Adipocyte (in vitro differentiated cells): ENCODE measurements around the gene DLGAP4.

Experiments used
- DNase-seq: peaks from one replicate; pipeline ENCODE4 v3.0.0-alpha.2; 2015; ENCODE audit warnings: low read depth
- H3K27me3 ChIP-seq: replicated peaks from 2 replicates; pipeline ENCODE4 v1.7.0; 2013; ENCODE audit warnings: mild to moderate bottlenecking, low read length, moderate library complexity; ENCODE audit not compliant: control insufficient read depth, insufficient read depth
- H3K36me3 ChIP-seq: 2 replicates; pipeline ENCODE4 v1.7.0; 2013; ENCODE audit warnings: low read length, mild to moderate bottlenecking, moderate library complexity; ENCODE audit not compliant: control insufficient read depth, insufficient read depth, severe bottlenecking
- H3K4me1 ChIP-seq: 2 replicates; pipeline ENCODE4 v1.7.0; 2013; ENCODE audit warnings: mild to moderate bottlenecking, low read length, moderate library complexity; ENCODE audit not compliant: control insufficient read depth, insufficient read depth
- H3K4me3 ChIP-seq: 2 replicates; pipeline ENCODE4 v1.7.0; 2013; ENCODE audit warnings: mild to moderate bottlenecking, low read length, moderate library complexity
- H3K9ac ChIP-seq: 2 replicates; pipeline ENCODE4 v1.7.0; 2013; ENCODE audit warnings: mild to moderate bottlenecking, low read length, moderate library complexity
- H3K9me3 ChIP-seq: 2 replicates; pipeline ENCODE4 v1.7.0; 2013; ENCODE audit warnings: mild to moderate bottlenecking, low read length, moderate library complexity; ENCODE audit not compliant: control insufficient read depth

The DLGAP4 gene

DNA sequence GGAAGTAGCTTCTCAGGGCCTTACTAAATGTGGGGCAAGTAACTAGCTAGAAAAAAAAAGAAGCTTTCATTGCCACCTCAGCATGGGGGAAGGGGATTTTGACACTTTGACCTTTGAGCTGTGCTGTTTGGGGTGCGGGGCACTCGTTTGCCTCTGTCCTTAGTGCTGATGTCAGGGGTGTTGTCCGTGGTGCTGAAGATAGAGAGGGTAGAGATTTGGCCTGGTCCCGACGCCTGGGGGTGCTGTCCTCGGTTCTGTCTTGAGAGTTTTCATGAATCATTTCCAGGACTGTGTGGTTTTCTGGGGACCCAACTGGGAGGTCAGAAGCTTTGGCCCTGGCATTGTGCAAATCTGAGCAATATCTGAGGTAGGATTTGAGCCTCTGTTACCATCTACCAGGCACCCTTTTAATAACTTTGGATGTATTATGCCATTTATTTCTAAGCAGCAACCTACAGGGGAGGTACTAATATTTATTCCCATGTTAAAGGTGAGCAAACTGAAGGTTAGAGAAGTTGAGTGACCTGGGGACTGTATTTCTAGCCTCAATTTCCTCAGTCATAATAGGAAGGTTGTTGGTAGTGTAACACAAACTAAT, 78.0 kb downstream of the DLGAP4 start:
- H3K36me3 ChIP-seq: no peaks in the 10 kb centered on the region
- no peaks in the 10 kb centered on the region for H3K4me1 ChIP-seq
- peak; percentile 46 for DNase-seq
- no peak overlapping the region for H3K9ac ChIP-seq
- peaks cover 58% of the 10 kb centered on the region for H3K27me3 ChIP-seq
- H3K9me3 ChIP-seq: peaks cover 10% of the 10 kb centered on the region
- no peak overlapping the region for H3K4me3 ChIP-seq

DNA sequence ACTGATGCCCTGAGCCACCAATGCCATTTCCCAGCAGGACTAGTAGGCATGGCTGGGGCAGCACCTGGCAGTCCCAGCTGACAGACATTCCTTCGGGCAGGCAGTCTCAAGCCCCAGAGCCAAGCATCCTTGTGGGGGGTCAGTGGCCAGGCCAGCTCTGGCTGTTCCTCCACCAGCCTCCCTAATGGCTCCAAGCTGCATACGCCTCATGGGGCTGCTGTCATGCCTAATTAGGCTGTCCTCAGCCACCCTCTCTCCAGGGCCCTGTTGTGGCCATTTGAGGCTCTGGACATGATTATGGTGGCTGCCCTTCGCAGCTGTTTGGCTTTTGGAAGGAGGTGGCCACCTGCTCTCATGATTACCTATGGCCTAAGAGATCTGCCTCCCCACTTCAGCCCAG, 79.4 kb downstream of the DLGAP4 start:
- Histone ChIP-seq H3K27me3 (peaks cover 64% of the 10 kb centered on the region), H3K9me3 (peaks cover 10% of the 10 kb centered on the region), H3K36me3 (no peaks in the 10 kb centered on the region), H3K4me3 (no peak overlapping the region), H3K4me1 (no peaks in the 10 kb centered on the region), H3K9ac (no peak overlapping the region)
- DNase-seq: no peak

DNA sequence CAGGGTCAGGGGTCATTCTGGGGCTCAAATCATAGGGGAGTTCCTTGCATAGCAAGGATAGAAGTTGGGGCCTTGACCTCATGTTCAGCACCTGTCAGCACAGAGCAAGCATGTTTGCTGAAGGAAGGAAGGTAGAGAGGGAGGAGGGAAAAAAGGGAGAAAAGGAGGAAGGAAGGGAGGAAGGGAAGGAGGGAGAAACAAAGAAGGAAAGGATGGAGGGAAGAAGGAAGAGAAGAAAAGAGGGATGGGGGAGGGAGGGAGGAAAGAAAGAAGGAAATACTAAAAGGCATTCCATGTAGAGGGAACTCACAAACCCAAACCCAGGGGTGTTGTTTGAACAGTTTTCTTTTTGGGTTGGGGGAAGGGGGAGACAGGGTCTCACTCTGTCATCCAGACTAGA, 80.1 kb downstream of the DLGAP4 start:
- no peak for DNase-seq
- Histone ChIP-seq H3K36me3 (no peaks in the 10 kb centered on the region), H3K9ac (no peak overlapping the region), H3K4me1 (no peaks in the 10 kb centered on the region), H3K9me3 (peaks cover 2% of the 10 kb centered on the region), H3K27me3 (peaks cover 62% of the 10 kb centered on the region), H3K4me3 (no peak overlapping the region)

DNA sequence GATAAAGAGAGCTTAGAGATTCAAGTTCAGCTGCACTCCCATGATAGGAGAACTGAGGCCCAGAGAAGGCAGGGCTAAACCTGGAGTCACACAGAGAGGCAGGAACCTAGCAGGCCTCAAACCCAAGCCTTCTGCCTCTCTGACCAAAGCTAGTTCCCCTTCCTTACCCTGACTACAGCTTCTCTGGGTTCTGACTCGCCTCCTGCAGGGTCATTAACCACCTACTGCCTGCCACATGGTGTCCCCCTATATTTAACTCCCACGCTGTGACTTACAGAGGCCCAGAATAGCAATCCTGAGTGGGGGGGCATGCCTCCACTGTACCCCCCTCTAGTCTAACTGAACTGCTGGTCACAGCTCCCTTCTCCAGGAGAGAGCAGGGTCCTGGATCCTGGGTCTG, 84.1 kb downstream of the DLGAP4 start:
- Histone ChIP-seq H3K4me3 (no peak overlapping the region), H3K36me3 (no peaks in the 10 kb centered on the region), H3K9ac (no peak overlapping the region), H3K27me3 (peaks cover 66% of the 10 kb centered on the region), H3K9me3 (no peaks in the 10 kb centered on the region), H3K4me1 (no peaks in the 10 kb centered on the region)
- no peak for DNase-seq

DNA sequence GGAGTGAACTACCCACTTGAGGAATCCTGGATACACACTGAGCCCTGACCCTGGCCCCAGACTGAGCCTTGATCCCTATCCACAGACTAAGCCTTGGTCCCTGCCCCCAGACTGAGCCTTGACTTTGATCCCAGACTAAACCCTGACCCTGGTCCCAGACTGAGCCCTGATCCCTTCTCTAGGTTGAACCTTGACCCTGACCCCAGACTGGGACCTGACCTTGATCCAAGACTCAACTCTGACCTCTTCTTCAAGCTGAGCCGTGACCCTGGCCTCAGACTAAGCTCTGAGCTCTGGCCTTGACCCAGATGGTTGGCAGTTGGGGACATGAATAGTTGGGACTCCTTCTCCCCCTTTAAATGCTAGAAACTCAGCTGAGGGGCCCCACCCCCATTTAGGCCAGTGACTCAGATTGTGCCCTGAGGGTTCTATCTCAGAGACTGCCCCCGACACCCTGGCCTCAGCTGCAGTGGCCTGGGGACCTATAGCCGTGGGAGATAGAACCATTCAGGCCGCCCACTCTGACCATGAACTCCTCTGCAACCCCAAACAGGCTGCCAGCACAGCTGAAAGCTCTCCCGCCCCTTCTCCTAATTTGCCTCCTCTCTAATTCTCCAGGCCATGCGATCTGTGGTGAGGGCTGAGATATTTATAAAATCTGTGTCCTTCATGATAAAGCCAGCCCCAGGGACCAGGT, 84.7 kb downstream of the DLGAP4 start:
- Histone ChIP-seq H3K4me3 (no peak overlapping the region), H3K27me3 (peaks cover 60% of the 10 kb centered on the region), H3K9ac (no peak overlapping the region), H3K9me3 (no peaks in the 10 kb centered on the region), H3K36me3 (no peaks in the 10 kb centered on the region), H3K4me1 (no peaks in the 10 kb centered on the region)
- DNase-seq: no peak

DNA sequence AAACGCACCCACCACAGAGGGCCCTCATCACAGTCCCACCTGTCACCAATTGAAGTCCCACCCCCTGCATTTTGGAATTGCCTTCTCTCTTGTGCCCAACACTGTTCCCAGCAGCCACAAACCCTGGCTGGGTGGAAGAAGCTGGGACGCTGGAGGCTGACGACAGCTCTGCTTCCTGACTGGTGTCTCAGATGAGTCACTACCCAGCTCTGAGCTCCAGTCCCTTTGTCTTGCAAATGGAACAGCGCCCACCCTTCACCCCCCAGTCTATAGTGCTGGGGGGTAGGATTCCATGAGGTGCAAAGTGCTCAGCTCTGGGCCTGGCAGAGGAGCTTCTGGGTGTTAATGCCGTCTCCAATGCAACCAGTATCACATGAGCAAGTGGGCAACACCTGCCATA, 85.3 kb downstream of the DLGAP4 start:
- Histone ChIP-seq H3K9ac (no peak overlapping the region), H3K36me3 (no peaks in the 10 kb centered on the region), H3K4me1 (no peaks in the 10 kb centered on the region), H3K9me3 (no peaks in the 10 kb centered on the region), H3K4me3 (no peak overlapping the region), H3K27me3 (peaks cover 56% of the 10 kb centered on the region)
- peak; percentile 11 for DNase-seq

DNA sequence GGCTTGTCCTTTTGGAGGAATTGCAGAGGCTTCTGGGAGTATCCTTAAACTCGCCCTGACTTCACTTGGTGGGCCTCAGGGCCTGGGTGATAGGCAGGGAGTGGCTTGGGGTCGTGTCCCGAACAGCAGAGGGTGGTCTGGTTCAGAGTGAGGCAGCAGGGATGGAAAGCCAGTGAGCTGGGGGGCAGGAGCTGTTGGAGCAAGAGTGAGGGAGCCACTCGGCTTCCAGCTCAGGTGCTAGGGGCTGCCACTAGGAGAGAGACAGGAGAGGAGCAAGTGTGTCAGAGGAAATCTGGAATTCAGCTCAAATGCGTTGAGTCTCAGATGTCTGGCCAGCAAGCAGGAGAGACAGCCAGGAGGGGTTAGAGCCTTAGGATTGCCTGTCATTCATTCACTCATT, 85.8 kb downstream of the DLGAP4 start:
- peaks cover 61% of the 10 kb centered on the region for H3K27me3 ChIP-seq
- H3K9ac ChIP-seq: no peak overlapping the region
- no peaks in the 10 kb centered on the region for H3K4me1 ChIP-seq
- no peaks in the 10 kb centered on the region for H3K9me3 ChIP-seq
- H3K36me3 ChIP-seq: no peaks in the 10 kb centered on the region
- DNase-seq: no peak
- H3K4me3 ChIP-seq: no peak overlapping the region

DNA sequence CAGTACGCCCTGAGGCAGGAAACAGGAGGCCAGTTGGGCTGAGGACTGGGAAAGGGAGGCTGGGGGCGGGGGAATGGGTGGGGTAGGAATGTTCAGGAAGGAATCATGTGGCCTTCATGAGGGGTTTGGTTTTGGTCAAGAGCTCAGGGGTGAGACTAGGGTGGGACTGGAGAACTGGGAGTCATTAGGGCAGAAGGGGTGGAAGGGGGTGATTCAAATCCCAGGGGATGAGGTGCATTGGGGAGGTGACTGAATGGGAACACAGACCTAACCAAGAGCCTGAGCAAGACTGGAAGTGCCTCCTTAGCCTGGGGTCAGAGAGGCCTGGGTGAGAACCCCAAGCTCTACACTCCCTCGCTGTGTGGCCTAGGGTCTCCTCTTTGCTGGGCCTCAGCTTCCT, 86.8 kb downstream of the DLGAP4 start:
- Histone ChIP-seq H3K4me1 (no peaks in the 10 kb centered on the region), H3K27me3 (peaks cover 60% of the 10 kb centered on the region), H3K9me3 (no peaks in the 10 kb centered on the region), H3K36me3 (no peaks in the 10 kb centered on the region), H3K9ac (no peak overlapping the region), H3K4me3 (no peak overlapping the region)
- DNase-seq: no peak

DNA sequence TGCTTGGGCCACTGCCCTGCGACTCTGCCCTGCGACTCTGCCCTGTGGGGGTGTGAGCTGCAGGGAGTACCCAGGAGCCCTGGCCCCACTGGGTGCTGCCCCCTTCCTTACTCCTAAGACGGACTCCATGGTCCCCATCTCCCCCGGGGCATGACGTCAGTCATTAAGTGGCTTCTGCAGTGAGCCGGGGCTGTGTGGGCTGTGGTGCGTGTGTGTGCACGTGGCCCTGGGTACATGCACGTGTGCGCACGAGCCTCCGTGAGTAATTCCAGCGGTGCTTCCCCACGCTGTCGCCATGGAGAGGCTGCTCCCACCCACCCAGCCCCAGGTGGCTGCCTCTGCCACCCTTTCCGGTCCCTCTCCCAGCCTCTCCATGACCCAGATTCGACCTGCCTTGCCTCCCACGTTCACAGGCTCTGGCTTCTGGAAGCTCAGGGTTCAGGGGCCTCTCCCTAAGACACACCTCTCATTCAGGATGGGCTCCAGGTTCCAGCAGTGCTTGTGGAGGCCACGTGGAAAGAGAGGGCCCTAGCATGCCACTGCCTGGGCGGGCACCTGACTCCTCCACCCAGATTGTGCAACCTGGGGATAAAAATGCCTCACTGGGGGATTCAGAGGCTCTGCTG, 88.3 kb downstream of the DLGAP4 start:
- DNase-seq: no peak
- Histone ChIP-seq H3K4me1 (no peaks in the 10 kb centered on the region), H3K36me3 (no peaks in the 10 kb centered on the region), H3K27me3 (peaks cover 59% of the 10 kb centered on the region), H3K9me3 (no peaks in the 10 kb centered on the region), H3K4me3 (no peak overlapping the region), H3K9ac (no peak overlapping the region)

DNA sequence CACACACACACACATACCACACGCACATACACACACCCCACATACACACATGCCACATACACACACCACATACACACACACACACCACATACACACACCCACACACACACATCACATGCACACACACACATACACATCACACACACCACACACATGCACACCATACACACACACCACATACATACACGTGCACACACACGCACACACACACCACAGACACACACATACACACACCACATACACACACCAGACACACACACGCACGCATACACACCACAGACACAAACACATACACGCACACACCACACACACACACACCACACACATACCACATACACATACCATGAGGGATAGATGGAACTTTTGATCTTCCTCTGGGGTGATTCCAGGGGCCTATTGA, 90.2 kb downstream of the DLGAP4 start:
- no peak overlapping the region for H3K9ac ChIP-seq
- H3K27me3 ChIP-seq: peaks cover 49% of the 10 kb centered on the region
- no peaks in the 10 kb centered on the region for H3K36me3 ChIP-seq
- DNase-seq: no peak
- H3K4me1 ChIP-seq: peaks cover 5% of the 10 kb centered on the region
- no peak overlapping the region for H3K4me3 ChIP-seq
- H3K9me3 ChIP-seq: no peaks in the 10 kb centered on the region

DNA sequence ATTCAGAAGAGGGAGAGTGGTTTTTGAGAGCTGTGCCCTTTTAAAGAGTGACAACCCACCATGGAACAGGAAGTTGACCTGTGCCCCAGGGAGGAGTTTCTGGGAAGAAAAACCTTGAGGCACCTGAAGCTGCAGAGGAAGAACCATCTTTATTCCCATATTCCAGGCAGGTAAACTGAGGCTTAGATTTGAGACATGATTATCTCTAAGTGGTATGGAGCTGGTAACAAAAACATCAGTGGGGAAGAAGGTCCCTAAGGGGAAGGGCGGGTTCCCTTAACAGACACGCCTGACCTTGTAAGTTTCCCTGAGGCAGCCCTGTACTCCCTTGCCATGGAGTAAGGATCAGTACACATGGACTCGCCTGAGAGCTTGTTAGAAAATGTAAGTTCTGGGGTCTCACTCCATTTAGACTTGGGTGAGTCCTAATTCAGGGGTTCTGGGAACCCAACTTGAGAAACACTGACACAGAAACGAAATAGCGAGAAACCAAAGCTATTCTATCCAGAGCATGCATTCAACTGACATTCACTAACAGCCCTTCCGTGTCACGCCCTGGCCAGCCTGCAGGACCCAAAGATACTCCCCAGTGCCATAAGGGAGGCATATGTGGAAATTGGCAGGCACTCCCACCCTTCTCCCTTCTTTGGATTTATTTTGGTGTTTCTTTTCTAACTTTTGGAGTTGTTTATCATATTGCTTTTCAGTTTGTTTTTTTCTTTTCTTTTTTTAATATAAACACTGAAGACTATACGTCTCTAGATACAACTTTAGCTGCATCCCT, 90.9 kb downstream of the DLGAP4 start:
- no peak for DNase-seq
- Histone ChIP-seq H3K36me3 (no peaks in the 10 kb centered on the region), H3K4me3 (no peak overlapping the region), H3K4me1 (peaks cover 5% of the 10 kb centered on the region), H3K27me3 (peaks cover 49% of the 10 kb centered on the region), H3K9me3 (no peaks in the 10 kb centered on the region), H3K9ac (no peak overlapping the region)
